ENCODE results near the gene BEST1.

GRCh38 chr11:62000539-62001446 lies 50.6 kb downstream of the BEST1 start:
- no peak for TF ChIP-seq GATA3 (IDR thresholded peaks at IDR 0.05; ENCODE audit: low read depth, low read length)
- TF ChIP-seq GATA2 (IDR thresholded peaks at IDR 0.05; ENCODE audit: low read depth, low read length): no peak

Measured in SH-SY5Y (cell line).